ENCODE measurements around the gene MLLT11.
"Not testable (repeated sequence)": the region's sequence is repeated elsewhere in the genome, so short reads cannot be mapped to it uniquely, and the experiment has no call there.

The MLLT11 gene

GRCh38 chr1:151097426-151097825 lies 37.2 kb downstream of the MLLT11 start:
- not testable (repeated sequence) for H3K4me3 ChIP-seq (ENCODE audit: low read depth, low read length); H3K36me3 ChIP-seq (ENCODE audit: control insufficient read depth, insufficient read depth, low read length); H3K9me3 ChIP-seq (ENCODE audit: control insufficient read depth, insufficient read depth, low read length); H3K9ac ChIP-seq (ENCODE audit: low read depth, low read length); H3K4me1 ChIP-seq (ENCODE audit: control insufficient read depth, insufficient read depth, low read length); H3K27me3 ChIP-seq (ENCODE audit: control insufficient read depth, insufficient read depth, low read length)

- H3K4me3 ChIP-seq (ENCODE audit: low read depth, low read length) = no peak overlapping the region
Observed at GRCh38 chr1:151098126-151098525, 37.9 kb downstream of the MLLT11 start.

GRCh38 chr1:151104630-151105029 lies 44.4 kb downstream of the MLLT11 start:
- Histone ChIP-seq H3K4me3 (ENCODE audit: low read depth, low read length) (no peak overlapping the region), H3K9me3 (ENCODE audit: control insufficient read depth, insufficient read depth, low read length) (no peaks in the 10 kb centered on the region), H3K9ac (ENCODE audit: low read depth, low read length) (no peak overlapping the region), H3K4me1 (ENCODE audit: control insufficient read depth, insufficient read depth, low read length) (no peaks in the 10 kb centered on the region), H3K36me3 (ENCODE audit: control insufficient read depth, insufficient read depth, low read length) (no peaks in the 10 kb centered on the region), H3K27me3 (ENCODE audit: control insufficient read depth, insufficient read depth, low read length) (no peaks in the 10 kb centered on the region)

More at GRCh38 chr1:151098126-151098525, 37.9 kb downstream of the MLLT11 start:
- Histone ChIP-seq H3K9ac (ENCODE audit: low read depth, low read length) (no peak overlapping the region), H3K36me3 (ENCODE audit: control insufficient read depth, insufficient read depth, low read length) (no peaks in the 10 kb centered on the region), H3K9me3 (ENCODE audit: control insufficient read depth, insufficient read depth, low read length) (no peaks in the 10 kb centered on the region), H3K4me1 (ENCODE audit: control insufficient read depth, insufficient read depth, low read length) (no peaks in the 10 kb centered on the region), H3K27me3 (ENCODE audit: control insufficient read depth, insufficient read depth, low read length) (no peaks in the 10 kb centered on the region)

GRCh38 chr1:151106894-151107293 lies 46.7 kb downstream of the MLLT11 start:
- H3K36me3 ChIP-seq (ENCODE audit: control insufficient read depth, insufficient read depth, low read length) = no peaks in the 10 kb centered on the region
- no peaks in the 10 kb centered on the region for H3K4me1 ChIP-seq (ENCODE audit: control insufficient read depth, insufficient read depth, low read length)
- no peak overlapping the region for H3K4me3 ChIP-seq (ENCODE audit: low read depth, low read length)
- no peak overlapping the region for H3K9ac ChIP-seq (ENCODE audit: low read depth, low read length)
- no peaks in the 10 kb centered on the region for H3K9me3 ChIP-seq (ENCODE audit: control insufficient read depth, insufficient read depth, low read length)
- no peaks in the 10 kb centered on the region for H3K27me3 ChIP-seq (ENCODE audit: control insufficient read depth, insufficient read depth, low read length)

- no peaks in the 10 kb centered on the region for H3K4me1 ChIP-seq (ENCODE audit: control insufficient read depth, insufficient read depth, low read length)
- no peaks in the 10 kb centered on the region for H3K9me3 ChIP-seq (ENCODE audit: control insufficient read depth, insufficient read depth, low read length)
- no peak overlapping the region for H3K4me3 ChIP-seq (ENCODE audit: low read depth, low read length)
- no peak overlapping the region for H3K9ac ChIP-seq (ENCODE audit: low read depth, low read length)
- no peaks in the 10 kb centered on the region for H3K27me3 ChIP-seq (ENCODE audit: control insufficient read depth, insufficient read depth, low read length)
- no peaks in the 10 kb centered on the region for H3K36me3 ChIP-seq (ENCODE audit: control insufficient read depth, insufficient read depth, low read length)
Observed at GRCh38 chr1:151108331-151108730, 48.1 kb downstream of the MLLT11 start.

GRCh38 chr1:151113877-151114276 lies 53.7 kb downstream of the MLLT11 start:
- no peak overlapping the region for H3K9ac ChIP-seq (ENCODE audit: low read depth, low read length)

More at GRCh38 chr1:151113877-151114276, 53.7 kb downstream of the MLLT11 start:
- H3K9me3 ChIP-seq (ENCODE audit: control insufficient read depth, insufficient read depth, low read length) = no peaks in the 10 kb centered on the region
- no peaks in the 10 kb centered on the region for H3K36me3 ChIP-seq (ENCODE audit: control insufficient read depth, insufficient read depth, low read length)
- H3K4me1 ChIP-seq (ENCODE audit: control insufficient read depth, insufficient read depth, low read length) = no peaks in the 10 kb centered on the region
- no peak overlapping the region for H3K4me3 ChIP-seq (ENCODE audit: low read depth, low read length)
- no peaks in the 10 kb centered on the region for H3K27me3 ChIP-seq (ENCODE audit: control insufficient read depth, insufficient read depth, low read length)
